T-helper 2 cell treated with Interferon-gamma antibody and Interleukin-4, amounts not matched to agents 100 ng/mL and 5 ng/mL, for 36 hours (primary cell): Measurements from ENCODE around the gene ZNF154. TPM values are rescaled to one million over a fixed set of nuclear protein-coding genes. Genes with fewer than 3 reads are reported as not detected.
"Not testable (repeated sequence)": the region's sequence is repeated elsewhere in the genome, so short reads cannot be mapped to it uniquely, and the experiment has no call there.

Source experiments
- intact Hi-C: fragments of 100-400 bp; cut with micrococcal nuclease; formaldehyde crosslinking; loops from one replicate; pipeline ENCODE4 v1.15.1; 2023
- total RNA-seq: library from RNA; stranded (reverse); gene quantifications from 2 replicates; pipeline ENCODE4 v1.2.3, GENCODE V29; 2022

The ZNF154 gene
- 4.3 and 5.1 TPM in 2 replicates for total RNA-seq

GRCh38 chr19:57708641-57709361 is at the start of gene ZNF154:
Gene ZNF154, minus strand, starts transcription at chr19:57709204. Its CDS starts 233 bp downstream, at chr19:57708971.
- intact Hi-C loops = no loop called here

- intact Hi-C loops = no loop called here
Measured at GRCh38 chr19:57757941-57758340, 48.9 kb upstream of the ZNF154 start.

- intact Hi-C loops = no loop called here
Measured at GRCh38 chr19:57755031-57755430, 46.0 kb upstream of the ZNF154 start.

- intact Hi-C loops = no loop called here
Measured at GRCh38 chr19:57754091-57754673, 45.2 kb upstream of the ZNF154 start.

- intact Hi-C loops = loop anchor here (5.0 to 10.0 kb wide), 2 partner anchors 254 to 407 kb away; partner anchors contain the start of genes ZNF329 and ZNF606
Measured at GRCh38 chr19:57748029-57748428, 39.0 kb upstream of the ZNF154 start.

GRCh38 chr19:57747472-57747807 is 38.4 kb upstream of the ZNF154 start:
- intact Hi-C loops = loop anchor here (2.0 to 10.0 kb wide), 3 partner anchors 67 to 407 kb away; partner anchors contain the start of genes ZNF329, ZNF552 and ZNF606

GRCh38 chr19:57746580-57747471 is 37.8 kb upstream of the ZNF154 start, which contains the start of gene ZNF776:
Gene ZNF776, plus strand, starts transcription at chr19:57746815. Its CDS starts 244 bp downstream, at chr19:57747059.
- intact Hi-C loops = loop anchor here (1.0 to 10.0 kb wide), 8 partner anchors 20 to 408 kb away; partner anchors contain the start of genes ZNF211, ZNF329, ZNF416 and ZNF417

- intact Hi-C loops = not testable (repeated sequence)
Measured at GRCh38 chr19:57738770-57739169, 29.8 kb upstream of the ZNF154 start.

GRCh38 chr19:57738320-57738719 is 29.3 kb upstream of the ZNF154 start:
- intact Hi-C loops = not testable (repeated sequence)

GRCh38 chr19:57720878-57721277 is 11.9 kb upstream of the ZNF154 start:
- intact Hi-C loops = no loop called here

- intact Hi-C loops = no loop called here
Measured at GRCh38 chr19:57719901-57720519, 11.0 kb upstream of the ZNF154 start.

GRCh38 chr19:57719424-57719823 is 10.4 kb upstream of the ZNF154 start:
- intact Hi-C loops = no loop called here

GRCh38 chr19:57712222-57712621 is 3.2 kb upstream of the ZNF154 start:
- intact Hi-C loops = no loop called here

GRCh38 chr19:57709616-57710015 is 612 bp upstream of the ZNF154 start:
- intact Hi-C loops = no loop called here

GRCh38 chr19:57706346-57706745 is 2.7 kb downstream of the ZNF154 start:
- intact Hi-C loops = no loop called here

GRCh38 chr19:57701625-57702024 is 7.4 kb downstream of the ZNF154 start:
- intact Hi-C loops = no loop called here

GRCh38 chr19:57689750-57690149 is 19.3 kb downstream of the ZNF154 start:
- intact Hi-C loops = no loop called here

- intact Hi-C loops = no loop called here
Measured at GRCh38 chr19:57688011-57688763, 20.8 kb downstream of the ZNF154 start.

GRCh38 chr19:57687363-57688010 is 21.5 kb downstream of the ZNF154 start:
- intact Hi-C loops = no loop called here

GRCh38 chr19:57686727-57687126 is 22.3 kb downstream of the ZNF154 start:
- intact Hi-C loops = no loop called here
